Measurements from ENCODE around the gene CHRNE. TPM values are rescaled to one million over a fixed set of nuclear protein-coding genes. Genes with fewer than 3 reads are reported as not detected.

Gene CHRNE
- total and polyA plus RNA-seq, 2 of the 8 experiments (the other 6 are each of a cell fraction or from before 2014, with no cell fraction given), result 0.15 to 0.33 TPM

- Histone ChIP-seq H2BK15ac (ENCODE audit: low read length) (no peak within 1 kb of the TSS), H2AK5ac (ENCODE audit: low read depth, low read length) (no peak within 1 kb of the TSS), H3K23me2 (ENCODE audit: low read depth, low read length) (no peaks in the 10 kb centered on the region), H3K4me2 (ENCODE audit: insufficient read depth in 1 of 2, low read depth in 2 of 2, low read length in 2 of 2) (no peak within 1 kb of the TSS), H3K36me3 (ENCODE audit: control insufficient read depth in 2 of 4, insufficient read depth in 4 of 4, low read length in 3 of 4) (peaks cover 0 to 2% (median under 1%) of the 10 kb centered on the region in 4 experiments; a peak in 3 of 8 replicates), H3K23ac (ENCODE audit: insufficient read length) (no peak within 1 kb of the TSS), H3K27me3 (replicated peaks in 1 of 4; ENCODE audit: control insufficient read depth in 3 of 4, extremely low read depth in 1 of 4, insufficient read depth in 3 of 4, low read length in 3 of 4) (no peaks in the 10 kb centered on the region), H4K20me1 (replicated peaks in 1 of 2; ENCODE audit: control insufficient read depth in 1 of 2, insufficient read depth in 2 of 2, low read length in 2 of 2) (peaks cover 0 to 1% of the 10 kb centered on the region in 2 experiments), H3K4me1 (replicated peaks in 1 of 4; ENCODE audit: control insufficient read depth in 3 of 4, insufficient read depth in 4 of 4, low read length in 3 of 4) (peaks cover 0 to 3% (median 0%) of the 10 kb centered on the region in 4 experiments; a peak in 3 of 7 replicates), H3K79me2 (ENCODE audit: control insufficient read depth in 1 of 2, insufficient read depth in 2 of 2, low read length in 2 of 2) (no peaks in the 10 kb centered on the region), H4K5ac (ENCODE audit: insufficient read length, low read depth, low read length) (no peak within 1 kb of the TSS), H3K79me1 (ENCODE audit: low read depth, low read length) (no peaks in the 10 kb centered on the region; the same call in 1 of the 2 replicates), H3K14ac (ENCODE audit: insufficient read length) (no peak within 1 kb of the TSS), H3K9ac (replicated peaks in 1 of 4; ENCODE audit: extremely low read depth in 1 of 4, low read depth in 3 of 4, low read length in 3 of 4) (no peak within 1 kb of the TSS), H2BK20ac (ENCODE audit: low read length) (no peak within 1 kb of the TSS), H4K8ac (ENCODE audit: extremely low read depth, insufficient read depth, low read length) (no peak within 1 kb of the TSS), H2AFZ (ENCODE audit: low read length) (no peak within 1 kb of the TSS), H3K18ac (ENCODE audit: extremely low read depth, low read length) (no peak within 1 kb of the TSS), H3K56ac (replicated peaks; ENCODE audit: insufficient read length, low read depth, low read length) (no peak within 1 kb of the TSS), H2BK12ac (ENCODE audit: low read depth, low read length) (no peak within 1 kb of the TSS), H3K9me3 (ENCODE audit: insufficient read depth in 2 of 2, low read depth in 1 of 2, low read length in 1 of 2) (no peaks in the 10 kb centered on the region), H3K4ac (replicated peaks; ENCODE audit: insufficient read length, low read depth, low read length) (no peak within 1 kb of the TSS), H4K91ac (replicated peaks; ENCODE audit: insufficient read length, low read length) (no peak within 1 kb of the TSS), H3K4me3 (ENCODE audit: extremely low read depth in 1 of 4, insufficient read depth in 2 of 4, low read depth in 3 of 4, low read length in 4 of 4) (no peak within 1 kb of the TSS), H3K27ac (ENCODE audit: low read depth, low read length) (no peak within 1 kb of the TSS), H2BK5ac (ENCODE audit: low read depth, low read length) (peak within 1 kb of the TSS; percentile 39; the same call in 1 of the 2 replicates), H2BK120ac (replicated peaks; ENCODE audit: low read depth, low read length) (no peak within 1 kb of the TSS)
- 90% methylated on average over 12 of the region's 14 CpGs; no CpG with 5 or more reads in 1 of the 2 experiments for WGBS, 2 experiments (ENCODE audit: extremely low coverage in 1 of 2, insufficient coverage in 1 of 2, insufficient read length in 1 of 2, insufficient replicate concordance in 2 of 2, low coverage in 1 of 2, low lambda C conversion rate in 2 of 2, missing lambda C conversion rate in 1 of 2)
- DNase-seq (ENCODE audit: low read depth in 1 of 2, low spot score in 2 of 2) (no peak), FAIRE-seq (no peak)
- ChIA-PET POLR2A (ENCODE audit: partially characterized antibody) (interaction anchor here (0.5 to 6.5 kb wide), 12 partner anchors 6 to 128 kb away, joined by 3 to 60 read pairs (median 6); partner anchors contain the start of genes ENO3, PFN1, RNF167 and SLC25A11), CTCF (ENCODE audit: partially characterized antibody) (interaction anchor here (1.2 to 1.5 kb wide), 4 partner anchors 9 to 41 kb away, joined by 4 to 10 read pairs (median 4); no protein-coding TSS in a partner anchor)
- TF ChIP-seq ATF2 (IDR thresholded peaks at IDR 0.05; ENCODE audit: low read length) (no peak), KDM4A (IDR thresholded peaks at IDR 0.05; ENCODE audit: low read depth, low read length, severe bottlenecking) (no peak), EZH2 (IDR thresholded peaks at IDR 0.05; ENCODE audit: low read depth, low read length, severe bottlenecking) (no peak), RBBP5 (IDR thresholded peaks at IDR 0.05; ENCODE audit: borderline replicate concordance, low read depth, low read length) (no peak), SIX5 (IDR thresholded peaks at IDR 0.05; ENCODE audit: low read depth, low read length) (no peak), TAF1 (IDR thresholded peaks at IDR 0.05; ENCODE audit: low read depth, low read length) (no peak), HDAC6 (IDR thresholded peaks at IDR 0.05; ENCODE audit: low read depth, low read length) (no peak), CHD1 (IDR thresholded peaks at IDR 0.05; ENCODE audit: low read depth, low read length) (no peak), SRF (IDR thresholded peaks at IDR 0.05; ENCODE audit: low read depth, low read length) (no peak), KDM1A (IDR thresholded peaks at IDR 0.05; ENCODE audit: borderline replicate concordance, low read length) (no peak), SP2 (IDR thresholded peaks at IDR 0.05; ENCODE audit: low read length) (no peak), EGR1 (IDR thresholded peaks at IDR 0.05; ENCODE audit: borderline replicate concordance, low read depth, low read length) (no peak), SUZ12 (IDR thresholded peaks at IDR 0.05; ENCODE audit: low read length) (no peak)
Measured at GRCh38 chr17:4931963-4932362, 29.1 kb upstream of the CHRNE start, which contains the start of gene GP1BA. GP1BA (plus strand) TSS chr17:4932277; CDS start chr17:4932605, 328 bp downstream.

Measured in H1 (cell line).